Psoas muscle (tissue), 8 donors: Measurements from ENCODE around the gene SOCS3. TPM values are rescaled to one million over a fixed set of nuclear protein-coding genes. Genes with fewer than 3 reads are reported as not detected.

Source experiments
- ATAC-seq, 4 donors: fragments of 200-7000 bp; cut with Tn5 transposase; one replicate each; pipeline ENCODE4 v1.9.1; 2020; ENCODE audit warnings: moderate library complexity in 3 of 4, mild to moderate bottlenecking in 2 of 4
- DNase-seq, 2 donors: peaks; one replicate each; pipeline ENCODE4 v3.0.0-alpha.2; 2020
- H3K27ac ChIP-seq: fragments of 200-600 bp; one replicate; pipeline ENCODE4 v1.8.0; 2022
- H3K27me3 ChIP-seq, 3 donors: fragments of 200-600 bp in 1 of 3; one replicate each; pipeline versions ENCODE4 v1.6.1 to v1.8.0; 2013 to 2022; ENCODE audit warnings: low read length in 2 of 3, mild to moderate bottlenecking in 2 of 3, moderate library complexity in 1 of 3; ENCODE audit not compliant: insufficient read depth in 3 of 3
- H3K36me3 ChIP-seq, 2 donors: fragments of 200-600 bp in 1 of 2; one replicate each; pipeline versions ENCODE4 v1.6.1 to v1.8.0; 2013 to 2022; ENCODE audit warnings: low read depth in 1 of 2, mild to moderate bottlenecking in 1 of 2, moderate library complexity in 1 of 2; ENCODE audit not compliant: insufficient read depth in 1 of 2
- H3K4me1 ChIP-seq: fragments of 200-600 bp; one replicate; pipeline ENCODE4 v1.8.0; 2022
- H3K4me3 ChIP-seq: fragments of 200-600 bp; one replicate; pipeline ENCODE4 v1.8.0; 2022; ENCODE audit warnings: mild to moderate bottlenecking
- H3K9me3 ChIP-seq: fragments of 200-600 bp; one replicate; pipeline ENCODE4 v1.8.0; 2022
- WGBS, 3 donors: extraction: QIAGEN DNeasy Blood & Tissue Kit; methylation state at CpG; one replicate each; pipeline versions ENCODE4 v1.1.6 to v1.1.7; 2013; 5-methylcytosine and 5-hydroxymethylcytosine counted together
- intact Hi-C, 2 donors: fragments of 100-400 bp; cut with DNase I; formaldehyde crosslinking; loops; one replicate each; pipeline versions ENCODE4 v1.11.0 to v1.14.2; 2022
- polyA plus RNA-seq, 3 donors: library from polyadenylated mRNA; stranded (reverse); fragments of 200-250 nt; gene quantifications; one replicate each; pipeline ENCODE4 v1.2.3, GENCODE V29; 2013
- total RNA-seq, 4 donors: library from RNA; stranded (reverse); fragmentation: NEBNext Ultra II Directional in 2 of 4; extraction: Animal tissue kit (Norgen Biotek cat#: 25700) in 2 of 4; gene quantifications; one replicate each; pipeline versions ENCODE4 v1.2.1 to v1.2.4, GENCODE V29; 2021 to 2023
- TF ChIP-seq, protein P1 (sequence below): fragments of 200-600 bp; IDR thresholded peaks from one replicate; pipeline ENCODE4 v1.8.0; 2022; ENCODE audit warnings: antibody characterized with exemption
- donor health status: healthy with polysubstance abuse.
- donor health status: DM: no; HTN: no; CAD: no; lungs with moderate emphysema.
- donor health status: Bipolar disorder and iron deficiency.
- donor health status: healthy.
- donor health status: DM: yes; HTN: yes; CAD: no.
- donor health status: DM: no; HTN: no; CAD: no.
- donor health status: DM: no; HTN: no; CAD: no.
- donor health status: DM: yes; HTN: yes; CAD: no.

Gene SOCS3
- total and polyA plus RNA-seq, 7 donors = 5.3 to 43.5 (median 17.4) TPM

DNA sequence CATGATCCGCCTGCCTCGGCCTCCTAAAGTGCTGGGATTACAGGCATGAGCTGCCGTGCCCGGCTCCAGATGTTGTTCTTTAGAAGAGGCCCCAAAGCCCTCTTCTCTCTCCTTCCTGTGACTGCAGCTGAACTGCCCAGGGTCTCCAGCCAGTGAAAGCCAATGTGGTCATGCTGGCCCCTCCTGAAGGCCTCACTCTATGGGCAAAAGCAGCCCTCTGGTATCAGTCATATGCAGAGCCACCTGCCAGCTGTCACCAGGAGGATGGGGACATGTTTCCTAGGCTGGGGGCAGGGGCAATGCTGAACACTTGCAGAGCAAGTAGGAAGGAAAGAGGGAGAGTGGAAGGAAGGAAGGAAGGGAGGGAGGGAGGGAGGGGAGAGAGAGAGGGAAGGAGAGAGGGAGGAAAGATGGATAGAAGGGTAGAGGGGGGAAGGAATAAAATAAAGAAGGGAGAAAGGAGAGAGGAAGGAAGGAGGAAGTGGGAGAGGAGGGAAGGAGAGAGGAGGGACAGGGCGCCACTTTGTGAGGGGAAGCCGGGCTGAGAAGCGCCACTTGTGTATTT lies 36.0 kb downstream of the SOCS3 start:
- H3K27me3 ChIP-seq = no peaks in the 10 kb centered on the region
- WGBS, 3 donors = 38 to 46% (median 40%) methylated on average over 7 of the region's 7 CpGs
- no peaks in the 10 kb centered on the region for H3K9me3 ChIP-seq
- H3K4me1 ChIP-seq = peaks cover 11% of the 10 kb centered on the region
- no peak overlapping the region for H3K4me3 ChIP-seq
- DNase-seq = no peak
- no peaks in the 10 kb centered on the region for H3K36me3 ChIP-seq
- TF ChIP-seq, protein P1, sequence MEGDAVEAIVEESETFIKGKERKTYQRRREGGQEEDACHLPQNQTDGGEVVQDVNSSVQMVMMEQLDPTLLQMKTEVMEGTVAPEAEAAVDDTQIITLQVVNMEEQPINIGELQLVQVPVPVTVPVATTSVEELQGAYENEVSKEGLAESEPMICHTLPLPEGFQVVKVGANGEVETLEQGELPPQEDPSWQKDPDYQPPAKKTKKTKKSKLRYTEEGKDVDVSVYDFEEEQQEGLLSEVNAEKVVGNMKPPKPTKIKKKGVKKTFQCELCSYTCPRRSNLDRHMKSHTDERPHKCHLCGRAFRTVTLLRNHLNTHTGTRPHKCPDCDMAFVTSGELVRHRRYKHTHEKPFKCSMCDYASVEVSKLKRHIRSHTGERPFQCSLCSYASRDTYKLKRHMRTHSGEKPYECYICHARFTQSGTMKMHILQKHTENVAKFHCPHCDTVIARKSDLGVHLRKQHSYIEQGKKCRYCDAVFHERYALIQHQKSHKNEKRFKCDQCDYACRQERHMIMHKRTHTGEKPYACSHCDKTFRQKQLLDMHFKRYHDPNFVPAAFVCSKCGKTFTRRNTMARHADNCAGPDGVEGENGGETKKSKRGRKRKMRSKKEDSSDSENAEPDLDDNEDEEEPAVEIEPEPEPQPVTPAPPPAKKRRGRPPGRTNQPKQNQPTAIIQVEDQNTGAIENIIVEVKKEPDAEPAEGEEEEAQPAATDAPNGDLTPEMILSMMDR = no peak
- ATAC-seq = no peak
- intact Hi-C loops = no loop called here
- H3K27ac ChIP-seq = peak overlapping the region; percentile 54

DNA sequence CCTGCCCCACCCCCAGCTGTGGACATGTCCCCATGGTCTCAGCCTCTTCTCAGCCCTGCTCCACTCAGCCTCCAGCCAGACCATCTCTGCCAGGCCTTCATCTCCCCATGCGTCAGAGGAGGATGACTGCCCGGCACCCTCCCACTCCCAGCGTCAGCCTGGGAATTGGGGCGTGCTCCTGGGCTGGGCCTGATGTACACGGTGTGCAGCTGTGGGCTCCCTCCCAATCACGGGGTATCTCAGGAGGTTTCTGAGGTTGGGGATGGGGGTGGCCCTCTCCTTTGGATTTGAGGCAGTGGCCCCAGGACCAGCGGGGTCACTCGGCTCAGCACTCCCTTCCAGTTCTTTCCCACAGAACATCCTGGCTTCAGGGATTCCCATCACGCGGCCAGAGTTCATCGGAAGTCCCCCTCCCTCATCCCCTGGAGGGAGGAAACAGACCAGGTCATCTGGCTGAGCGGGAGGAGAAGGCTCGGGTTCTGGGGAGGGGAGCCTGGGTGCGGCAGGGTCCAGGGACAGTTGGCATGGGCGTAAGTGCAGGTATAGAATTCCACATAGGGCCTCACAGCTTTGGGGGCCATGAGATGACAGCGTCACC lies 36.9 kb downstream of the SOCS3 start:
- TF ChIP-seq, protein P1 = no peak
- intact Hi-C loops = no loop called here
- peak overlapping the region; percentile 54 for H3K27ac ChIP-seq
- ATAC-seq (peak; percentile 28 to 47 (median 38)), DNase-seq (peak; percentile 73 to 89)
- no peaks in the 10 kb centered on the region for H3K27me3 ChIP-seq
- H3K4me1 ChIP-seq = peaks cover 11% of the 10 kb centered on the region
- no peaks in the 10 kb centered on the region for H3K9me3 ChIP-seq
- WGBS, 3 donors = 60 to 73% (median 66%) methylated on average over 16 of the region's 16 CpGs
- H3K4me3 ChIP-seq = no peak overlapping the region
- no peaks in the 10 kb centered on the region for H3K36me3 ChIP-seq

DNA sequence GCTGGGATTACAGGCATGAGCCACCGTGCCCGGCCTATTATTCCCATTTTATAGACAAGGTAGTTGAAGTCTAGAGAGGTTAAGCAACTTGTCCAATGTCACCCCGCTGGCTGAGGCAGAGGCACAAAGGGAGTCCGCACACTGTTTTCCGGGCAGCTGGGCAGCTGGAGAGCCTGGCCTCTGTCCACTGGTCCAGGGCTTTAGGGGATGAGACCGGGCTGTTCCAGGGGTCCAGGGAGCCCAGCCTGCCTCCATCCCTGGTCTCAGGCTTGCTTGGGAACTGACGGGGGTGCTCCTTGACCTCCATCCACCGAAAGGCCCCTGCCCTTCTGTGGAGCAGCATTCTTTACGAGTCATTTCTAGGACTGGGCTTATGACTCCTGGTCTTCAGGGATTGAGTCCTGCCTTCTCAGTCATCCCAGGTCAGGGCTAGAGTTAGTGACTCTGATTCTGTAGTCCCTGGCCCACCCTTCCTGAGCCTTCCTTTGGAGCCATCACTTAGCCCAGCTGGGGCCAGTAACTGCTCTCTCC lies 37.5 kb downstream of the SOCS3 start:
- ATAC-seq (no peak), DNase-seq (no peak)
- Histone ChIP-seq H3K27ac (peak overlapping the region; percentile 54), H3K4me1 (peaks cover 11% of the 10 kb centered on the region), H3K27me3 (no peaks in the 10 kb centered on the region), H3K9me3 (no peaks in the 10 kb centered on the region), H3K4me3 (no peak overlapping the region), H3K36me3 (no peaks in the 10 kb centered on the region)
- intact Hi-C loops = no loop called here
- TF ChIP-seq, protein P1 = no peak
- WGBS, 3 donors = 74 to 83% (median 78%) methylated on average over 9 of the region's 9 CpGs

DNA sequence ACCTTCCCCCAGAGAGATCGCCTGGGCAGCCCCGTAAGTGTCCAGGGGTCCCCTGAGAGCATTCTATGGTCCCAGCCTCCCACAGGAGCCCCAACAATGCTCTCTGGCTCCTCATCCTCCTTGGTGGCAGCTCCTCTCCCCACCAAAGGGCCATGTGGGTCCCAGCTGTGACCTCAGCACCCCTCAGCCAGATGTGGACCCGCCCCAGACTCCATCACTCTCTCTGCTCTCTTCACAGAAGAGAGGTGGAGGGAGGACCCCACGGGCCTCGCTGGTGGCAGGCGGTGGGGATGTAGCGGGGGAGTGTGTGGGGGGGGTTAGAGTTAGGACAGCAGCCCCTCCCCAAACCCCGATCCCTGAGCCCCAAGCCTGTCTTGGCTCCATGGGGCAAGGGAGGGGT lies 41.0 kb downstream of the SOCS3 start:
- H3K4me1 ChIP-seq = peaks cover 12% of the 10 kb centered on the region
- no peak overlapping the region for H3K4me3 ChIP-seq
- WGBS, 3 donors = 91 to 92% (median 92%) methylated on average over 8 of the region's 8 CpGs
- H3K27me3 ChIP-seq = no peaks in the 10 kb centered on the region
- H3K27ac ChIP-seq = no peak overlapping the region
- no peak for DNase-seq
- intact Hi-C loops = no loop called here
- no peak for ATAC-seq
- no peaks in the 10 kb centered on the region for H3K9me3 ChIP-seq
- no peaks in the 10 kb centered on the region for H3K36me3 ChIP-seq
- TF ChIP-seq, protein P1 = no peak
